ENCODE measurements around the gene REEP1.
A peak's percentile ranks its signal among the peaks of the same experiment; 100 is the strongest.

Gene REEP1

DNA sequence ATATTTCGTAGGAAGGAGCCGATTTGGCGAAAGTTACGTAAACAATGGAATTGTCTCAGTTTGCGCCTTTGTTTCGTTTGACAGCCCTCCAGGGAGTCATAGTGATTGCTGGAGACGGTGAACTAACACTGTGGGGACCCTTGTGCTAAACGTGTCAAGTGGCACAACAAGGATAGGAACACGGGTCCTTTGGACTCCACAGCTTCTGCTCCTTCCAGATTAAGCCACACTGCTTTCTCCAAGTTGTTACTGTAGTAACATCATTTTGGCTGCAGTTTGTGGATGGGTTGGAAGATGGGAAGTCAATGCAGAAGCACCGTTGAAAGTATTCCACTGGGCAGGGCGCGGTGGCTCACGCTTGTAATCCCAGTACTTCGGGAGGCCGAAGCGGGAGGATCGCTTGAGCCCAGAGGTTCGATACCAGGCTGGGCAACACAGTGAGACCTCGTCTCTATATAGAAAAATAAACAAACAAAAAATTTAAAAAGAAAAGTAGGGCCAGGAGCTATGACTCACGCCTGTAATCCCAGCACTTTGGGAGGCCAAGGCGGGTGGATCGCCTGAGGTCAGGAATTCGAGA lies 141.5 kb downstream of the REEP1 start:
- Histone ChIP-seq H3K36me3 (ENCODE audit: insufficient read depth, low read length) (no peaks in the 10 kb centered on the region), H3K4me1 (ENCODE audit: insufficient read depth, low read length) (peaks cover 5% of the 10 kb centered on the region; the same call in 1 of the 2 replicates), H3K9ac (ENCODE audit: low read depth, low read length) (peak overlapping the region; percentile 97), H3K9me3 (ENCODE audit: control insufficient read depth, insufficient read depth, low read length) (no peaks in the 10 kb centered on the region)

DNA sequence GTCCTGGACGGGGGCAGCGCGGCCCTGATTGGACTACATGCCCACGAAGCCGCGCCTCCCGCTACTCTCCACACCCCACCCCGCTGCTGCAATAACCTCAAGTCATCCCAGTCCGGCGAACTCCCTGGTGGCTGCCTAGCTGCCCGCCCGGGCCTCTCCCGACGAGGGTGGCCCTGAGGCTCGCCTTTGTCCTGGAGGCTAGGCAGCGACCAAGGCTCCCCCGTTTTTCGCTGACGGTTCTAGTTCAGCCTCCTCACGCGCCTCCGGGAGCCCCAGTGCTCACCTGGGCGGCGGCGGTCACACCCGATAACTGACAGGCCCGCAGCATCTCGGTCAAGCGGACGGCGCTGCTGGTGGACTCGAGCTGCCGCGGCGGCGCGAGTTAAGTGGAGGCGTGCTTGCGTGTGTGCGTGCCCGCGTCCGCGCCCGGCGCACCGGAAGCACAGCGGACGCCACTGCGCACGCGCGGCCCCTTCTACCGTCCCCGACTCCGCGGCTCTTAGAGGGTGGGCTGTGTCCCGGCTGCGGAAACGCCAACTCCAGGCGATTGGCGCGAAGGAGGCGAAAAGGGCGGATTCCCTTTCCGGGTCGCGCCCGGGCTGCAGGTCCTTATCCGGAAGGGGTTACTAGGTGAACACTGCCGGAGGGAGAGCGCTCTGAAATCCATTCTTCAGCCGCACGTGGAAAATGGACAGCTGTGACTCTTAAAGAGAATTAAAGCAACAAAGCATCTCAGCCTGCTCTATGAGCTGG lies 142.2 kb downstream of the REEP1 start, which contains the start of gene IMMT:
Gene IMMT, minus strand, starts transcription at position 408 of the 753 bp plus-strand sequence. Its CDS starts 80 bp downstream, at position 328.
- Histone ChIP-seq H3K4me1 (ENCODE audit: insufficient read depth, low read length) (peaks cover 5% of the 10 kb centered on the region; the same call in 1 of the 2 replicates), H3K9me3 (ENCODE audit: control insufficient read depth, insufficient read depth, low read length) (no peaks in the 10 kb centered on the region), H3K36me3 (ENCODE audit: insufficient read depth, low read length) (no peaks in the 10 kb centered on the region)

DNA sequence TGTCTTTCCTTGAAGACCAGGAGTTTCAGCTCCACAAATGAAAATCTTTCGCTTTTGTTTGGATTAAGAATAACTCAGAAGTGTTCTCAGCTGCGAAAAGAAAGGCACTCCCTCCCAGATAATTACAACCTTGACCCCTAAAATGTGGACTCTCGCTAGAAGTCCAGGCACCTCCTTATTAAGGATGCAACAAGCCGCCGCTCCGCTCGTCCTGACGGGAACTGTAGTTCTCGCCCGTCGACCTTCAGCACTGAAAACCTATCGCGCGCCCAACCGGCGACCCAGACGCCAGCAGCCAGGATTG lies 142.7 kb downstream of the REEP1 start:
- Histone ChIP-seq H3K36me3 (ENCODE audit: insufficient read depth, low read length) (no peaks in the 10 kb centered on the region), H3K9ac (ENCODE audit: low read depth, low read length) (peak overlapping the region; percentile 97), H3K4me1 (ENCODE audit: insufficient read depth, low read length) (peaks cover 5% of the 10 kb centered on the region; the same call in 1 of the 2 replicates), H3K9me3 (ENCODE audit: control insufficient read depth, insufficient read depth, low read length) (no peaks in the 10 kb centered on the region)

More for the DNA sequence above, 142.2 kb downstream of the REEP1 start, which contains the start of gene IMMT:
- peak within 1 kb of the TSS; percentile 97 for H3K9ac ChIP-seq (ENCODE audit: low read depth, low read length)

DNA sequence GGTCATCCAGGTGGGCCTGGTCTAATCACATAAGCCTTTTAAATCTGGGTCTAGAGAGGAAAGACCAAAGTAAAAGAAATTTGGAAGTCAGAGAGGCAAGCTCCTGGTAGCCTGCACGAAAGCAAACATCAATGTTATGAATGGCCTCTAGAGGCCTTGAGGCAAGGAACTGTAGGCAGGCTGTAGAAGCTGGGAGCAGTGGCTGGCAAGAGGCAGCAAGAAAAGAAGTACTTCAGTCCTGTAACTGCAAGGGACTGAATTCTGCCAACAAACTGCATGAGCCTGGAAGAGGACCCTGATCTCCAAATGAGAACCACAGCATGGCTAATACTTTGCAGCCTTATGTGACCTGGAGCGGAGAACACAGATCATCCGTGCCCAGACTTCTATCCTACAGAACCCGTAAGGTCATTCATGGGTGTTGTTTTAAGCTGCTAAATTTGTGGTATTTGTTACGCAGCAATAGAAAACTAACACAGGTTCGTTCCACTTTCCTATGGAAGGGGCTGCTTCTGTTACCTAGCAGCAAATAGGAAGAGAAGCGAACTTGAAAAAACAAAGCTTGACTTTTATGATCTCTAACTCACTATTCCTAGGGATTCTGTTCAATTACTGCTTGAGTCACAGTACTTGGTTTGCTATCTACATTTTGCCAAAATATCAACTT lies 143.4 kb downstream of the REEP1 start:
- peaks cover 5% of the 10 kb centered on the region; the same call in 1 of the 2 replicates for H3K4me1 ChIP-seq (ENCODE audit: insufficient read depth, low read length)
- no peaks in the 10 kb centered on the region for H3K9me3 ChIP-seq (ENCODE audit: control insufficient read depth, insufficient read depth, low read length)
- H3K9ac ChIP-seq (ENCODE audit: low read depth, low read length) = peak overlapping the region; percentile 97
- no peaks in the 10 kb centered on the region for H3K36me3 ChIP-seq (ENCODE audit: insufficient read depth, low read length)

DNA sequence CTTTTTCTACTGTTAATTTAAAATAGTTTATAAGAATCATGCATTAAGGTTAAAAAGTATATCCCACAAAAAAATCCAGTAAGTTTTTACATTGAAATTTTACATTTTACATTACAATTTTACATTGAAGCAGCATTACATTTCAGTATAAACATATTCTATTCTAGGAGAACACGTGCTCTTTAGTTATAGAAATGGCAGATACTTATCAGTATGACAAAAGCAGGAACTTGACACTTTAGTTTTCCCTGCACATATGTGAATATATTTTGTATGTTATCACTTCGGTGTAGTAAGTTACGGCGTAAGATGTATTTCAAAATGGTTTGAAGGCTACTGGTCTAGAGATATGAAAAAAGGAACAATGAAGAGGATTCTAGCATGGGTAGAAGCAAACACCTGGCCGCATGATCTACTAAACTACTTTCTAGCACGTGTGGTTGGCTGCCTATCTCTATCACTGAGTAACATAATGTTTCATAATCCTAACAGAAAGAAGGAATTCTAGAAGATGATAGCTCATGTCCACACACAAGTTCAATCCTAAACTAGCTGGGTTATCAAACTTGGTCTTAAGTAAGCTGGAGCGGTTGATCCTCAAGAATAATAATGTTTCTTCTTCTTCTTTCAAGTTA lies 147.5 kb downstream of the REEP1 start:
- no peaks in the 10 kb centered on the region for H3K36me3 ChIP-seq (ENCODE audit: insufficient read depth, low read length)
- no peaks in the 10 kb centered on the region for H3K9me3 ChIP-seq (ENCODE audit: control insufficient read depth, insufficient read depth, low read length)
- H3K9ac ChIP-seq (ENCODE audit: low read depth, low read length) = no peak overlapping the region
- peaks cover 5% of the 10 kb centered on the region; the same call in 1 of the 2 replicates for H3K4me1 ChIP-seq (ENCODE audit: insufficient read depth, low read length)

DNA sequence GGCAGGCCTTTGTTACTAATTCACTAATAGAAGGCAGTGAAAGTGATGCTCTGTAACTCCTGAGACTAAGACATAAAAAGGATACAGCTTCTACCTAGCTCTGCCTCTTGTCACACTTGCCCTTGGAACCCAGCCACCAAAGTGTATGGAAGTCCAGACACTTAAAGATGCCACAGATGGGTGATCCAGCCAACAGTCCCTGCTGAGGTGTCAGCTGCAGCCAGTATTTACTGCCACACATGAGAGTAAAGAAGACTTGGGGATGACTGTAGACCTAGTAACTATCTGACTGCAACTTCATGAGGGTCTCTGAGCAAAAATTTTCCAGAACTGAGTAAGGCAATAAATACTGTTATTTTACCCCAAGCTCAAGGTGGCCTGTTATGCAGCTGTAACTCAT lies 151.0 kb downstream of the REEP1 start:
- H3K36me3 ChIP-seq (ENCODE audit: insufficient read depth, low read length) = no peaks in the 10 kb centered on the region

DNA sequence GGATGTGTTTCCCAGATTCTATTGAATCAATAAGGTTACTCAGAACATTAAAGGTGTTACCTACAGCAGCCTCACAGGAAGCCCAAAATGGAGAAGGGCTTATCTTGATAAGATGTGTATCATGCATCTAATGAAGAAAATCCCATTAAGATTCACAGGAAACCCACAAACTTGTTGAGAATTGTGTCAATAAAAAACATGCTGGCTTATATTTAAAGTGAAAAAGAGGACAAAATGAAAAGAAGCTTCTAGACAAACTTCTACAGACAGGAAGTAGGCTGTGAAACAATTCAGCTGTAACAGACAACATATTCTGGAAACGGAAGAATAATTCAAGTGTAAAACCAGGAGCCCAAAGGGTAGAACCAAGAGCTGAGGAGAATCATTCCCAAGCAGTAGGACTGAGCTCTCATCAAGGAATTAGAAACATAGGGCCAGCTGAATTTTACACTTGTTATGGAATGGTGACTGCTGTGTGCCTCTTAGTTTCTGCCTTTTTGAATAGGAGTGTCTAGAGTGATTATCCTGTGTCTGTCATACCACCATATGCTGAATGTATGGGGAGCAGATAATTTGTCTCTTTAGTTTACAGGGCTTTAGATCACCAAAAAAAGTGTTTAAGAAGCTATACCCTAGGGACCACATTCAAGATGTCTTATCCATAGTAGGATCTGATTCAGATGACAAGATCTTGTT lies 151.8 kb downstream of the REEP1 start:
- Histone ChIP-seq H3K4me1 (ENCODE audit: insufficient read depth, low read length) (no peaks in the 10 kb centered on the region), H3K9ac (ENCODE audit: low read depth, low read length) (no peak overlapping the region), H3K36me3 (ENCODE audit: insufficient read depth, low read length) (no peaks in the 10 kb centered on the region), H3K9me3 (ENCODE audit: control insufficient read depth, insufficient read depth, low read length) (no peaks in the 10 kb centered on the region)

More for the DNA sequence above, 151.0 kb downstream of the REEP1 start:
- Histone ChIP-seq H3K9ac (ENCODE audit: low read depth, low read length) (no peak overlapping the region), H3K9me3 (ENCODE audit: control insufficient read depth, insufficient read depth, low read length) (no peaks in the 10 kb centered on the region), H3K4me1 (ENCODE audit: insufficient read depth, low read length) (no peaks in the 10 kb centered on the region)

DNA sequence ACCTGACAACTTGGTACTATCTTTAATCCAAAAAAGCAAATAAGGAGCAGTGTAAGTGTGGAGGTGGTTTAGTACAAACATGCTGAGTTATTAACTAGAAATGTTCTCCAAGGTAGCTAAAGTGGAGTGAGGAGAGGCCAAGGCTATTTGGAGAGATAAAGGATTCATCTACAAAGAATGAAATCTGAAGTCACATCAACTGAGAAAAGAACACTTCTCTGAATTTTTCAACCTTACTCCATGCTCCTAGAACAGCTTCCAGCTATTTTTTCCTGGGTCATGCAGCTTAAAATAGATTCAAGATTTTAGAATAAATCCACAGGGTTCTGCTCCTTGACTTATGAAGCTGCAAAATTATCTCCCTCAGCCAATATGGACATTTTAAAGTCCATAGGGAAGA lies 160.8 kb downstream of the REEP1 start:
- Histone ChIP-seq H3K9ac (ENCODE audit: low read depth, low read length) (no peak overlapping the region), H3K4me1 (ENCODE audit: insufficient read depth, low read length) (no peaks in the 10 kb centered on the region), H3K36me3 (ENCODE audit: insufficient read depth, low read length) (peaks cover 5% of the 10 kb centered on the region; the same call in 1 of the 2 replicates), H3K9me3 (ENCODE audit: control insufficient read depth, insufficient read depth, low read length) (no peaks in the 10 kb centered on the region)

DNA sequence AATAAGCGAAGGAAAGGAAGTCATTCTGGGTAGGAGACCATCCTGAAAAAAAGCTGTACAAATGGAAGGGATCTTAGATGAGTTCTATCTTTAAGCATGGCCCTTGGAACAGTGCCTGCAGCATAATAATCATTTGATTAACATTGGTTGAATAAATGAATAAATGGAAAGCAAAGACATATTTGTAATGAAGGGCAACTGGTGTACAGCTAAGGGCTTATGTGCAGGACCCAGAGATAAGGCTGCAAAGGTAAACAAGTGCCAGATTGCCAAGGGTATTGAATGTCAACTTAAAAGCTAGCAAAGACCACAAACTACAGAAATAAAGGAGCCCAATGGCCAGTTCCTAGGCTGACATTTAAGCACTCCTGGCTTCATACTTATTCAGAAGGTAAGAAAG lies 161.6 kb downstream of the REEP1 start:
- no peak overlapping the region for H3K9ac ChIP-seq (ENCODE audit: low read depth, low read length)
- no peaks in the 10 kb centered on the region for H3K4me1 ChIP-seq (ENCODE audit: insufficient read depth, low read length)
- H3K36me3 ChIP-seq (ENCODE audit: insufficient read depth, low read length) = peaks cover 5% of the 10 kb centered on the region
- no peaks in the 10 kb centered on the region for H3K9me3 ChIP-seq (ENCODE audit: control insufficient read depth, insufficient read depth, low read length)

DNA sequence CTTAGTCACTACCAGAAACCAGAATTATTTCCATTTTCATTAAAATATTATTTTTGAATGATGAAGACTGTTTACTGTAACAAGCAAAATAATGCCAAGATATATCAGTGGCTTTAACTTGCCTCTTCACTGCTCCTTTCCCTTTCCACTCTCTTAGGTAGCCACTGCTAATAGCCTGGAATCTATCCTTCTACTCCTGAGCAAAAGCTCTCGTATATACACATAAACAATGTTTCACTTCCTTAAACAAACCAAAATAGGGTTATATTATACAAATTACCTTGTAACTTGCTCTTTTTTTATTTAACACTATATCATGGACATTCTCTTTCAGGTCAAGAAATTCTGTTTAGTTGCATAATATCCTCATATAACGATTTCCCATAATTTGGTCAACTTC lies 163.0 kb downstream of the REEP1 start:
- Histone ChIP-seq H3K9me3 (ENCODE audit: control insufficient read depth, insufficient read depth, low read length) (no peaks in the 10 kb centered on the region), H3K9ac (ENCODE audit: low read depth, low read length) (no peak overlapping the region), H3K36me3 (ENCODE audit: insufficient read depth, low read length) (peaks cover 2% of the 10 kb centered on the region), H3K4me1 (ENCODE audit: insufficient read depth, low read length) (no peaks in the 10 kb centered on the region)

DNA sequence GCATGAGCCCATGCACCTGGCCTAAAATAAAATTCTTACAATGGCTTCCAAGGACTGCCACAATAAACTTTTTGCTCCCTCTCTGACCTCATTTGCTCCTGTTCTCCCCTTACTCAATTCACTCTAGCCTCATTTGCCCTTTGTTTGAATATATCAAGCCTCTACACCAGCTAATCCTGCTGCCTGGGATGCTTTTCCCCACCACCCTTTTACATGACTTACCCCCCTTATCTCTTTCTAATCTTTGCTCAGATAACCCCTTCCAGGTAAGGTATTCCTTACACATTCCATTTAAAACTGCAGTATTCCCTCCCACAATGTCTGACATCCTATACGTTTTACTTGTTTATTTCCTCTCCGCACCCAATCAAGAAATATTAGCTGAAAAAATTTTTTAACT lies 164.8 kb downstream of the REEP1 start:
- Histone ChIP-seq H3K36me3 (ENCODE audit: insufficient read depth, low read length) (peaks cover 3% of the 10 kb centered on the region), H3K4me1 (ENCODE audit: insufficient read depth, low read length) (no peaks in the 10 kb centered on the region), H3K9ac (ENCODE audit: low read depth, low read length) (no peak overlapping the region), H3K9me3 (ENCODE audit: control insufficient read depth, insufficient read depth, low read length) (no peaks in the 10 kb centered on the region)

DNA sequence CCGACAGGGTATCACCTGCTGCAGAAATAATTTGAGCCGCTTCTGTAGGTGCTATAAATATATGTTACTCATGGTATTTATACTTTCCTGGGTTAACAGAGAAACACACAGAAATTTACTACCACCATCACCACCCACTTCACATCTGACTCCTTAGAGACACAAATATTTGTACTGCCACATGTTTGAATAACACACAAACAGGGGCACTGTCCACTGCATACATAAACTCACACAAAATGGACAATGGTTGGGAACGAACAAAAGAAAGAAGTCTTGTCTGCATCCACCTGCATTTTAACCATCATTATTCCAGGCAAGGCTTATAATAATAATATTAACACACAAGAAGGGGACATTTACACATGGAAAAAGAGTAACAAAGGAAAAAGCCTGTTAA lies 166.1 kb downstream of the REEP1 start:
- Histone ChIP-seq H3K9me3 (ENCODE audit: control insufficient read depth, insufficient read depth, low read length) (no peaks in the 10 kb centered on the region), H3K4me1 (ENCODE audit: insufficient read depth, low read length) (no peaks in the 10 kb centered on the region), H3K36me3 (ENCODE audit: insufficient read depth, low read length) (peaks cover 3% of the 10 kb centered on the region), H3K9ac (ENCODE audit: low read depth, low read length) (no peak overlapping the region)

DNA sequence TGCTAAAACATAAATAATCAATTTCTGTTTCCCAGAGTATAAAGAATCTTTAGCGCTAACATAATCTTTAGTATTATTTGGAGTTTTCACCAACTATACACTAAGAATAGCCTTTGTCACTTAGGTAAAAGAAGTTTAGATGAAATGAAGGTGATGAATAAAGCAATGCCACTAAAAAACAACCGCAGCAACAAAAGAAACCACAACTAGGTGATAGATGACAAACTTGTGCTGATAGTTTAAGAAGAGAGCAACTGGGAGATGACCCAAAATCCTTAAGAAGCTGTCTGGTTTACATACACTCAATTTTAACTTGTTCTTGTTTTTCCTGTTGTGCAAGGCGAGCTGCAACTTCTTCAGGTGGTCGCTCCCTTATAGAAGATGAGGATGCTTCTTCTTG lies 167.0 kb downstream of the REEP1 start:
- Histone ChIP-seq H3K9me3 (ENCODE audit: control insufficient read depth, insufficient read depth, low read length) (no peaks in the 10 kb centered on the region), H3K9ac (ENCODE audit: low read depth, low read length) (no peak overlapping the region), H3K4me1 (ENCODE audit: insufficient read depth, low read length) (no peaks in the 10 kb centered on the region), H3K36me3 (ENCODE audit: insufficient read depth, low read length) (peaks cover 3% of the 10 kb centered on the region)
